Fibroblast of the aortic adventitia (primary cell): ENCODE data around the gene LRIT1. TPM values are rescaled to one million over a fixed set of nuclear protein-coding genes. Genes with fewer than 3 reads are reported as not detected.

ENCODE experiments used
- DNase-seq: peaks from one replicate; pipeline ENCODE4 v3.0.0-alpha.2; 2010; ENCODE audit warnings: low read depth
- H3K4me3 ChIP-seq: 2 replicates; pipeline ENCODE4 v1.5.1; 2011; ENCODE audit warnings: low read depth, mild to moderate bottlenecking, control low read depth, low read length, moderate library complexity
- CTCF ChIP-seq: IDR thresholded peaks from 2 replicates; pipeline ENCODE4 v1.5.1; 2011; ENCODE audit warnings: mild to moderate bottlenecking, low read length, control low read depth, inconsistent platforms; ENCODE audit not compliant: insufficient read depth
- total RNA-seq: library from RNA; depleted of rRNA; stranded (reverse); fragments of >200 nt; gene quantifications from 2 replicates; pipeline ENCODE4 v1.2.3, GENCODE V29; 2012; ENCODE audit warnings: low replicate concordance

The LRIT1 gene
- total RNA-seq, 1 donor: not detected

GRCh38 chr10:84217746-84218145, 23.6 kb downstream of the LRIT1 start:
- DNase-seq: no peak
- no peak for TF ChIP-seq CTCF
- H3K4me3 ChIP-seq: no peak overlapping the region

GRCh38 chr10:84216834-84217233, 24.5 kb downstream of the LRIT1 start:
- TF ChIP-seq CTCF: no peak
- no peak for DNase-seq
- no peak overlapping the region for H3K4me3 ChIP-seq

GRCh38 chr10:84214612-84215235, 26.6 kb downstream of the LRIT1 start:
- peak; percentile 32 for TF ChIP-seq CTCF
- no peak overlapping the region for H3K4me3 ChIP-seq
- DNase-seq: no peak

- no peak for DNase-seq
- H3K4me3 ChIP-seq: no peak overlapping the region
- no peak for TF ChIP-seq CTCF
Measured at GRCh38 chr10:84214046-84214572, 27.2 kb downstream of the LRIT1 start.

GRCh38 chr10:84213076-84213475, 28.3 kb downstream of the LRIT1 start:
- no peak for DNase-seq

GRCh38 chr10:84212014-84212413, 29.3 kb downstream of the LRIT1 start:
- no peak overlapping the region for H3K4me3 ChIP-seq
- TF ChIP-seq CTCF: no peak
- no peak for DNase-seq

More at GRCh38 chr10:84213076-84213475, 28.3 kb downstream of the LRIT1 start:
- H3K4me3 ChIP-seq: no peak overlapping the region
- no peak for TF ChIP-seq CTCF

GRCh38 chr10:84211566-84211965, 29.8 kb downstream of the LRIT1 start:
- TF ChIP-seq CTCF: no peak
- no peak for DNase-seq
- H3K4me3 ChIP-seq: no peak overlapping the region
